Hematopoietic multipotent progenitor cell treated with erythropoietin and hydrocortisone succinate and interleukin-3 and kit ligand, for 17 days (in vitro differentiated cells): Measurements from ENCODE around the gene PACS1.

Experiments
- DNase-seq: peaks from one replicate; pipeline ENCODE4 v3.0.0-alpha.2; 2015; ENCODE audit warnings: low spot score

The PACS1 gene

DNA sequence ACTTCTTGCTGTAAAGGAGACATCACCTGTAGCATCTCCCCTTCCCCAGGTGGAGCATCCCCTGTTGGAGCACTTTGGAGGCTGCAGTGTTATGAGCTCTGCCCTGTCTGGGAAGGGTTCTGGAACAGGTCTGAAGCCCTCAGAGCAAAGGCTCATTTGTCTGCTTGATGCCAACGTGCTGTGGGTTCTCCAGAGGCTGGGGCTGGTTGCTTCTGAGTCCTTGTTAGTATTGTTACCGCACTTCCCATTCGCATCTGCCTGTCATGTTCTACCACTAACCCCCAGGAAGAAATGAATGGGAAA lies 73.1 kb downstream of the PACS1 start:
- DNase-seq: no peak

GRCh38 chr11:66143996-66144678 lies 74.1 kb downstream of the PACS1 start:
- no peak for DNase-seq

- DNase-seq: no peak
These were observed 76.0 kb downstream of the PACS1 start for GRCh38 chr11:66146074-66146473.

DNA sequence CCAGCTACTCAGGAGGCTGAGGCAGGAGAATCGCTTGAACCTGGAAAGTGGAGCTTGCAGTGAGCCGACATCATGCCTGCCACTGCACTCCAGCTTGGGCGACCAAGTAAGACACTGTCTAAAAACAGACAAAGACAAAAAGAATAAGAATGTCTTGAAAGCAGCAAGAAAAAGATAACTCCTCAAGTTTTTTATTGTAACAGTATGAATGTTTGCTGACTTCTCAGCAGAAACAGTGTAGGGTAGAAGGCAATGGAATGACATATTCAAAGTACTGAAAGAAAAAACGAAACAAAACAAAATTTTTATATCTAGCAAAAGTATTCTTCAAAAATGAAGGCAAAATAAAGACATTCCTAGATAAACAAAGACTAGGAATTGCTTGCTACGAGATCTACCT lies 76.9 kb downstream of the PACS1 start:
- DNase-seq: no peak

GRCh38 chr11:66150140-66150539 lies 80.1 kb downstream of the PACS1 start:
- no peak for DNase-seq

DNA sequence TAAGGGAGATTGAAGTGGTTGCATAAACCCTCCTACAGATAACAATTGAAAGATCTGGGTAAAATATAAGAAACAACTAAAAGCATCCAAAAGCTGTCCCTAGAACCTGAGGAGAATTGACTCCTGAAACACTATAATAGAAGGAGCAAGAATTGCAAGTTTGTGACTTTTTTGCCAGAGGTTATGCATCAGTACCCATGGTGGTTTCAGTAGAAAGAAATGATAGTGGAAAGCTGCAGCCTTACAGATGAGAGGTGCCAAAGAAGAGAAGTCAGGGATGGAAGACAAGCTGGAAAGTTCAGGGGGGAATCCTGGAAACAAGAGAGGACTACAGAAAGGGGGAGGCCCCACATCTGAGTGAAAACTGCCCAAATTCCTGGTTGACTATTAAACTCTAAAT lies 80.7 kb downstream of the PACS1 start:
- no peak for DNase-seq

- no peak for DNase-seq
These were observed 81.2 kb downstream of the PACS1 start for GRCh38 chr11:66151273-66151672.

DNA sequence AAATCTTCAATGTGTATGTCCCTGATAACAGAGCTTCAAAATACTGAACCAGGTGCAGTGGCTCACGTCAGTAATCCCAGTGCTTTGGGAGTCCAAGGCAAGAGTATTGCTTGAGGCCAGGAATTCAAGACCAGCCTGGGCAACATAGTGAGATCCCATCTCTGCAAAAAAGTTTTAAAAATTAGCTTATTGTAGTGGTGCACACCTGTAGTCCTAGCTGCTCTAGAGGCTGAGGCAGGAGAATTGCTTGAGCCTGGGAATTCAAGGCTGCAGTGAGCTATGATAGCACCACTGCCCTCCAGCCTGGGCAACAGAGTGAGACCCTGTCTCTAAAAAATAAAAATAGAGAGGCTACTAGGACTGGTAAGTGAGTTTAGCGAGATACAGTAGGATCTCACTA lies 84.0 kb downstream of the PACS1 start:
- no peak for DNase-seq

GRCh38 chr11:66155387-66156073 lies 85.5 kb downstream of the PACS1 start:
- no peak for DNase-seq

DNA sequence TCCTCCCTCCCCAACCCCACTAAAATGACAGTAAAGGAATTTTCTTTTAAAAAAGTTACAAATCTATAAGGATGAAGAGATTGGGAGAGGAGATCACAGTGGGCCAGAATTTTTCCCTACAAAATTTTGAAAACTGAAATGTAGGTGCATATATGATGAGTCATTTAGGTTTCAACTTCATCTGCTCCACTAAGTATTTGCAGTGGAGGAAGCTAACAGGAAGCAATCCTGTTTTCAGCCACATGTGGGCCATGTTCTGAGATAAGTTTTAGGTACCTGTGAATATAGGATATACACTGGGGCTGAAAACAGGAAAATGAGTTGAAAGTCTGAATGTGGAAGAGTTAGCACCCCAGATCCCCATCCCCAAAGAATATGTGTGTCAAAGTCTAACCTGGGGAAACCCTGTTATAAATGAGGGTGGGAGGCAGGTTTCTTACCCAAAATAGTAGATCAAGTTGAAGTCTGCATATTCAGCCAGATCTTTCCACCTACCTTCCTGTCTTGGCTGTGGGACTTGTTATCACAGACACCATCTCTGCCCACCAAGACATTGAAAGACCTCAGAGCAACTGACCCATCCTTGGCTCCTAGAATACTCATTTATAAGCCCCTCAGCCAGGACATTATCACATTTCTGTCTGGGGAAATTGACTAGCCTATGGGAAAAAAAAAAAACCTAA lies 87.3 kb downstream of the PACS1 start:
- DNase-seq: no peak

- no peak for DNase-seq
These were observed 88.1 kb downstream of the PACS1 start for GRCh38 chr11:66158156-66158555.

GRCh38 chr11:66159324-66159984 lies 89.4 kb downstream of the PACS1 start:
- no peak for DNase-seq

GRCh38 chr11:66160709-66161108 lies 90.6 kb downstream of the PACS1 start:
- DNase-seq: no peak

- DNase-seq: no peak
These were observed 98.2 kb downstream of the PACS1 start for GRCh38 chr11:66168289-66168688.

DNA sequence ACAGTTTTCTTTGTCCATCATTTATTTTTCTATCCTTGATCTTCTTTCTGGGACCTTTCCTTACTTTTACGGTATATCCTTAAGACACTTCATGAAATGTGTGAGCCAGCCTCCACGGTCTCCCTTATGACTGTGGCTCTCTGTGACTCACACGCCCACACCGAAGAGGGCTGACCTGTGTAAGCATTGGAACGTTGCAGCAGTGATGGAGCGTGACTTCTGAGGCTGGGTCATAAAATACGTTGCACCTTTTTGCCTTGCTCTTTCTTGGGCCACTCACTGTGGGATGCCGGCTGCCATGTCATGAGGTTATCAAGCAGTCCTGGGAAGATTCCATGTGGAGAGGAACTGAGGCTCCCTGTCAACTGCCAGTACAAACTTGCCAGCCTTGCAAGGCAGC lies 102.1 kb downstream of the PACS1 start:
- no peak for DNase-seq

DNA sequence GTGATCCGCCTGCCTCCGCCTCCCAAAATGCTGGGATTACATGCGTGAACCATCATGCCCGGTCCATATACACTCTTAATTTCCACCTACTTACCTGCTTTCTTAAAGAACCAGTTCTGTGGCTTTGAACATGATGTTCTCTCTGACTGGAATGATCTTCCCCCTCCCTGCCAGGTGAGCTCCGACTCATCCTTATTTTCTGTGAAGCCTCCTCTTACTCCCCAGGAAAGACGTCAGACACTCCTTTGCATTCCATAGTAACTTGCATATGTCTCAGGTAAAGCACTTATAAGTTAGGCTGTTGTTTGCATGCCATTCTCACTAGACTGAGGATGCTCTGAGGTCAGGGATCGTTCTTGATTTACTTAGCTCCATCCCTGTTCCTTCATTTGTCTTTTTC lies 106.6 kb downstream of the PACS1 start:
- no peak for DNase-seq

- no peak for DNase-seq
These were observed 108.1 kb downstream of the PACS1 start for GRCh38 chr11:66178183-66178582.

DNA sequence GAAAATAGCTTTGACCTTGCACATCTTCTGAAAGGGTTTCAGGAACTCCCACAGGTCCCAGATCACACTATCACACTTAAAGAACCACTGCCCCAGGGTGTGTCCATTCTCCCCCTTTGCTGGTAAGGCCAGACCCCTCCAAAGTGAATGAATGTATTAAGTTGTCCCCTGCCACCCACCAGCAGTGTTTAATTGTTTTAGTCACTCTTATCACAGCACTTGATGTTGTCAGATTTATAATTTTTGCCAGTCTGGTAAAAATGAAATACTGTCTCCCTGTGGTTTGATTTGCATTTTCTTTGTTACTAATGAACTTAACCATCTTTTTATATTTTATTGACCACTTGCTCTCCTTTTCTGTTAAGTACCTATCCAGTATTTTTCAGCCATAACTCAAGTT lies 108.8 kb downstream of the PACS1 start:
- no peak for DNase-seq

GRCh38 chr11:66181632-66182315 lies 111.7 kb downstream of the PACS1 start:
- DNase-seq: no peak

DNA sequence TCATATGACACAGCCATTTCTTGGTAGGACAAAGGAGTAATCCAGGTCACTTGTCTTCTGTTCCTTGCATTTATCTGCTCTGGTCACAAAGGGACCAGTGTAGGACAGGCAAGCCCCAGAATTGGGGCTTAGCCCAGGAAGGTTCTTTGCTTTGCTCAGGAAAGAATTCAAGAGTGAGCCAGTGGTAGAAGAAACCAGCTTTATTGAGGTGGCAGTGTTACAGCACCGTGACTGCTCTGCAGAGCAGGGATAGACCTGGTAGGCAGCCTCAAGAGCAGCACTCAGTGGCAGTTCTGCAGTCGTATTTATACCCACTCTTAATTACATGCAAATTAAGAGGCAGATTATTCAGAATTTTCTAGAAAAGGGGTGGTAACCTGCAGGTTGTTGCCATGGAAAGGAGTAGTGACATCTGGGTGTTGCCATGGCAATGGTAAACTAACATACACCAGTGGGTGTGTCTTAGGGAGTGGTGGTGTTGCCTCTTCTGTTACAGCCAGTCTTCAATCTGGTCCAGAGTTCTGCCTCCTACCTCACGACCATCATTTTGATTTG lies 113.5 kb downstream of the PACS1 start:
- peak; percentile 36 for DNase-seq

DNA sequence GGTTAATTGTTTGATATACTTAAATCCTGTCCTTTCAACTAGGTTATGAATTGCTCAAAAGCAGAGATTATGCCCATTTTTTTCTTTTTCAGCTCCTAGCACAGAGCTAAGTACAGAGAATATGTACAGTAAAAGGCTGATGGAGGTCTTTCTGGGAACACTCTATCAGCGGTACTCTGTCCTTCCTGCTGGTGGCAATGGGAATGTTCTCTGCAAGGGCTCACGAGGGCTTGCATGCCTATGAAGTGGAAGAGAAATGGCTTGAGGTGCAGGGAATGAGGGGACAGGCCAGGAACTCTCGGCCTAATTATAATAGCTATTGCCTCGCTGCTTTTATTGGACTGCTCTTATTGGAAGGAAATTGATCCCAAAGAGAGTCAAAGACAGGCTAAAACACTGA lies 114.7 kb downstream of the PACS1 start:
- DNase-seq: no peak

GRCh38 chr11:66186470-66186869 lies 116.4 kb downstream of the PACS1 start:
- no peak for DNase-seq
